Common myeloid progenitor, CD34-positive (primary cell): ENCODE data around the gene OTULIN.

Experiments used
- CTCF ChIA-PET: fragments of 350-600 bp; sonication (Branson Sonifier 250); formaldehyde crosslinking; loops from one replicate; lab custom pipeline; 2021; ENCODE audit warnings: antibody characterized with exemption; lab: Charles Lee
- POLR2A ChIA-PET: fragments of 350-600 bp; sonication (Branson Sonifier 250); formaldehyde crosslinking; loops from one replicate; lab custom pipeline; 2021; ENCODE audit warnings: antibody characterized with exemption; lab: Charles Lee
- DNase-seq, 3 donors: peaks; one replicate each; pipeline versions ENCODE4 v3.0.0 to v3.0.0-alpha.2; 2013
- H3K27ac ChIP-seq, 2 experiments: 1 replicate in 1 of 2; 2 replicates in 1 of 2; pipeline ENCODE4 v1.7.0; 2013; ENCODE audit warnings: inconsistent platforms in 2 of 2, low read length in 2 of 2, mild to moderate bottlenecking in 2 of 2, low read depth in 1 of 2, moderate library complexity in 1 of 2; ENCODE audit not compliant: severe bottlenecking in 2 of 2, insufficient read depth in 1 of 2, poor library complexity in 1 of 2
- H3K27me3 ChIP-seq, 5 experiments: replicated peaks in 2 of 5; 1 replicate in 3 of 5; 2 replicates in 2 of 5; pipeline versions ENCODE4 v1.6.1 to v1.7.0; 2013; ENCODE audit warnings: low read length in 4 of 5, mild to moderate bottlenecking in 2 of 5, moderate library complexity in 2 of 5, inconsistent platforms in 1 of 5; ENCODE audit not compliant: insufficient read depth in 5 of 5, control insufficient read depth in 4 of 5
- H3K36me3 ChIP-seq, 4 experiments: 1 replicate in 2 of 4; 2 replicates in 2 of 4; pipeline versions ENCODE4 v1.6.1 to v1.7.0; 2013; ENCODE audit warnings: low read length in 3 of 4, control low read depth in 1 of 4, mild to moderate bottlenecking in 1 of 4; ENCODE audit not compliant: control insufficient read depth in 4 of 4, insufficient read depth in 4 of 4
- H3K4me1 ChIP-seq, 4 experiments: 1 replicate in 3 of 4; 2 replicates in 1 of 4; pipeline versions ENCODE4 v1.6.1 to v1.7.1; 2013; ENCODE audit warnings: low read length in 3 of 4, mild to moderate bottlenecking in 3 of 4, control low read depth in 1 of 4, inconsistent platforms in 1 of 4, moderate library complexity in 1 of 4; ENCODE audit not compliant: control insufficient read depth in 4 of 4, insufficient read depth in 4 of 4; ENCODE audit errors: control extremely low read depth in 1 of 4
- H3K4me3 ChIP-seq, 7 experiments: 1 replicate in 4 of 7; 2 replicates in 3 of 7; pipeline versions ENCODE4 v1.5.1 to v1.7.0; 2013; ENCODE audit warnings: mild to moderate bottlenecking in 7 of 7, low read length in 6 of 7, moderate library complexity in 6 of 7, inconsistent platforms in 2 of 7, low read depth in 2 of 7, control low read depth in 1 of 7; ENCODE audit not compliant: insufficient read depth in 4 of 7, control insufficient read depth in 1 of 7; ENCODE audit errors: extremely low read depth in 1 of 7
- H3K9me3 ChIP-seq, 5 experiments: 1 replicate in 4 of 5; 2 replicates in 1 of 5; pipeline versions ENCODE4 v1.6.1 to v1.7.1; 2013; ENCODE audit warnings: low read length in 4 of 5, mild to moderate bottlenecking in 2 of 5, inconsistent platforms in 1 of 5, low read depth in 1 of 5, moderate library complexity in 1 of 5; ENCODE audit not compliant: control insufficient read depth in 4 of 5, insufficient read depth in 2 of 5; ENCODE audit errors: control extremely low read depth in 1 of 5
- WGBS: methylation state at CpG from one replicate; pipeline ENCODE4 v1.1.5; 2013; ENCODE audit not compliant: insufficient coverage; 5-methylcytosine and 5-hydroxymethylcytosine counted together

OTULIN gene

DNA sequence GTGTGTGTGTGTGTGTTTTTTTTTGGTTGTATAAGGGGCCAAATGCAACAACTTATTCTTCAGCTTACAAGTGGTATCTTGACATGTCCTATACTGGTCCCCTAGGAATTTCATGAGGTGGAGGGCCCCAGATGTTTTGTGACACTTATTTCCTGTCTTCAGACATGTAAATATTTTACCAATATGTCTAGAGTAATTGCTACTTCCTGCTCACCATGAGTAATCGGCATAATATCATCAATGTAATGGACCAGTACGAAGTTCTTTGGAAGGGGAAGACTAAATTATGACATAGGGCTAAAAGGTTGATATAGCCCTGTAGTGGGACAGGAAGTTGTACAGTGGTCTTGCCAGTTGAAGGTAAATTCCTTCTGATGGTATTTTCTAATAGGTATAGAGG lies 3.7 kb upstream of the OTULIN start:
- Histone ChIP-seq H3K36me3 (no peaks in the 10 kb centered on the region), H3K27me3 (no peaks in the 10 kb centered on the region), H3K4me3 (no peak overlapping the region), H3K27ac (no peak overlapping the region), H3K9me3 (no peaks in the 10 kb centered on the region), H3K4me1 (peaks cover 14 to 30% (median 19%) of the 10 kb centered on the region in 4 experiments)
- ChIA-PET CTCF (interaction anchor here (2.0 kb wide), 1 partner anchor 12 kb away, joined by 7 read pairs; no protein-coding TSS in a partner anchor), POLR2A (no interaction called here)
- no peak for DNase-seq
- WGBS: 92% methylated on average over 2 of the region's 2 CpGs

DNA sequence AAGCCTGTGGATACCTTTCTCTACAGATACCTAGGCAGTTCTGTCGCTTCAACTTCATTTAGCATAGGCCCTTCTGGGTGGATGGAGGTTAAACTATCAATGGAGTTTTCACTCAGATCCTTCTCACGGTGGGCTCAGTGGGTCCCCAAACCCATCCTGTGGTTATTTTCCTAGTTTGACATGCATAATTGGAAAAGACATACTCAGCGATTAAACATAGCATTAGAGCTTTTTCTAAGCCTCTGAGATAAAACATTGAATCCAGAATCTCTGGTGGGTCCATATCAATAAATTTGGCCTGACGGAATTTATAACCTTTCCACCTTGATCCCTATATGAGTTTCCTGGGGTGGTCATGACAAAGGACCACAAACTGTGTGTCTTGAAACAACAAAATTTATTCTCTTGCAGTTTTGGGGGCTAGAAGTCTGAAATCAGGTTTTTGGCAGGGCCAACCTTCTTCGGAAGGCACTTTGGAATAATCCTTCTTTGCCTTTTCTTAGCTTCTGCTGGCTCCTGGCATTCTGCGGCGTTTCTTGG lies 1.7 kb upstream of the OTULIN start:
- Histone ChIP-seq H3K4me3 (no peak overlapping the region), H3K27ac (no peak overlapping the region), H3K36me3 (peaks cover 0 to 3% (median 0%) of the 10 kb centered on the region in 4 experiments), H3K9me3 (no peaks in the 10 kb centered on the region), H3K4me1 (peaks cover 19 to 42% (median 30%) of the 10 kb centered on the region in 4 experiments), H3K27me3 (no peaks in the 10 kb centered on the region)
- ChIA-PET CTCF (interaction anchor here (1.5 kb wide), 1 partner anchor 14 kb away, joined by 3 read pairs; no protein-coding TSS in a partner anchor), POLR2A (no interaction called here)
- DNase-seq: no peak
- over 99% methylated on average over 7 of the region's 7 CpGs for WGBS

GRCh38 chr5:14663734-14664269 lies 716 bp upstream of the OTULIN start:
- H3K27ac ChIP-seq: peak overlapping the region in 1 of 2 experiments; percentile 74
- POLR2A ChIA-PET: no interaction called here
- H3K9me3 ChIP-seq: no peaks in the 10 kb centered on the region
- no peak for DNase-seq
- no peaks in the 10 kb centered on the region for H3K27me3 ChIP-seq
- CTCF ChIA-PET: interaction anchor here (1.1 kb wide), 1 partner anchor 12 kb away, joined by 3 read pairs; no protein-coding TSS in a partner anchor
- WGBS: 5% methylated on average over 23 of the region's 24 CpGs
- H3K36me3 ChIP-seq: peaks cover 0 to 8% (median 4%) of the 10 kb centered on the region in 4 experiments
- H3K4me3 ChIP-seq: peak overlapping the region; percentile 71 to 88 (median 82)
- peaks cover 19 to 42% (median 30%) of the 10 kb centered on the region in 4 experiments for H3K4me1 ChIP-seq

DNA sequence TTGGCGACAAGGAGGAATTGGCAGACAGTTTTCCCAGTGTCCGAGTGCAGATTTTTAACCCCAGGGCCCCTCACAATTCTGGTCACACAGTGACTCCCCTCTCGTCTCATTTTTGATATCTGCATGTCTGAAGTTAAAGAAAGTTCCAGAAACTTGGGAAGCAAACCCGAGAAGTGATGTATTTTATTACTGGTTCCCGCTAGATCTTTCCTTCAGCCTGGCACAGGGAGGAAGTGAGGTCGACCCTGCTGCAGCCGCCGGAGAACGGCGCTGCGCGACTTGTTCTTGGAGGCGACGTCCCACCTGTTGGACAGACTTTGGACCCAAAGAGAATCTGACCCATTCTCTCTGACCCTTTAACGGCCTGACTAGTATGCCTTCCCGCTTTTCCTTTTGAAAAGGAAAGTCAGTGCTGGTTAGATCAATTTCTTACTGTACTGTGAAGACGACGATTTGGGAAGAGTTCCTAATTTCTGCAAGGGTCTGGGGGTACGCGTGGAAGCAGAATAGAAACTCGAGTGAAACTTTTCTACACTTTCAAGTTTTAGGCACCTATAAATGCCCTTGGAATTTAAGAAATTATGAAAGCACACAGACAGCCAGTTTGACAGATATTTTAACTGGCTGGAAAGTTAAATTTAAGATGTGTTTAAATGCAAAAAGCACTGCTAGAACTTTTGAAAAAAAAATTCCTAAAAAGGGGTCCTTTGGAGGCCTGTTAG lies 744 bp downstream of the OTULIN start:
- H3K27me3 ChIP-seq: no peaks in the 10 kb centered on the region
- H3K27ac ChIP-seq: peak overlapping the region in 1 of 2 experiments; percentile 74
- WGBS: 4% methylated on average over 17 of the region's 21 CpGs
- CTCF ChIA-PET: no interaction called here
- H3K9me3 ChIP-seq: no peaks in the 10 kb centered on the region
- peaks cover 0 to 8% (median 5%) of the 10 kb centered on the region in 4 experiments for H3K36me3 ChIP-seq
- POLR2A ChIA-PET: no interaction called here
- H3K4me1 ChIP-seq: peaks cover 19 to 41% (median 29%) of the 10 kb centered on the region in 4 experiments
- peak in 2 of 3 donors; percentile 25 to 33 for DNase-seq
- peak overlapping the region; percentile 71 to 88 (median 82) for H3K4me3 ChIP-seq

DNA sequence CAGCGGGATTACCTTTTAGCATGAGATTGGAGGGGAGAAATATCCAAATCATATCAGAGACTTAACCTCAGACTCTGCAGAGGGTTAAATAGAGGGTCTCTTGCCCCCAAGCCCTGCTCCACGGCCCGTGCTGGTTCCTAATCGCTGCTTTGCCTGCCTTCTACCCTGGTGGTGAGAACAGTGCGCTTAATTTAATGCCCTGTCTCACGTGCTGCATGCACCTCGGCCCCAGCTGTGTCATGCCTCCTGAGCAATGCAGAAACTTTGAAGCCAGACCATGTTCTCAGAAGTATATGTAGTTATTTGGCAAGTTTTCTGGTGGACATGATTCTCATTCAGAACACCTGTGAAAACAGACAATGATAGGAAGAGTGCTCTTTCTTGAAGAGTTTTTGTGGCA lies 1.4 kb downstream of the OTULIN start:
- ChIA-PET CTCF (interaction anchor here (1.5 kb wide), 1 partner anchor 9 kb away, joined by 5 read pairs; no protein-coding TSS in a partner anchor), POLR2A (no interaction called here)
- H3K27ac ChIP-seq: no peak overlapping the region
- H3K9me3 ChIP-seq: no peaks in the 10 kb centered on the region
- peak; percentile 42 to 81 (median 69) for DNase-seq
- peaks cover 0 to 8% (median 5%) of the 10 kb centered on the region in 4 experiments for H3K36me3 ChIP-seq
- WGBS: 22% methylated on average over 7 of the region's 7 CpGs
- H3K4me1 ChIP-seq: peaks cover 19 to 44% (median 27%) of the 10 kb centered on the region in 4 experiments
- peak overlapping the region in 4 of 7 experiments; percentile 71 to 85 (median 84) for H3K4me3 ChIP-seq
- H3K27me3 ChIP-seq: no peaks in the 10 kb centered on the region

GRCh38 chr5:14666357-14666756 lies 1.8 kb downstream of the OTULIN start:
- POLR2A ChIA-PET: no interaction called here
- WGBS: no CpG with 5 or more reads among the region's 2 CpGs
- H3K27me3 ChIP-seq: no peaks in the 10 kb centered on the region
- no peaks in the 10 kb centered on the region for H3K9me3 ChIP-seq
- DNase-seq: no peak
- H3K27ac ChIP-seq: no peak overlapping the region
- peaks cover 19 to 48% (median 29%) of the 10 kb centered on the region in 4 experiments for H3K4me1 ChIP-seq
- CTCF ChIA-PET: interaction anchor here (1.5 kb wide), 1 partner anchor 9 kb away, joined by 5 read pairs; no protein-coding TSS in a partner anchor
- peaks cover 0 to 8% (median 5%) of the 10 kb centered on the region in 4 experiments for H3K36me3 ChIP-seq
- peak overlapping the region in 2 of 7 experiments; percentile 3 to 82 for H3K4me3 ChIP-seq
